IPS-15b (cell line): Measurements from ENCODE around the gene TSPO.

Source experiments
- H3K27me3 ChIP-seq: one replicate; pipeline ENCODE4 v1.6.1; 2013; ENCODE audit warnings: low read length; ENCODE audit not compliant: control insufficient read depth, insufficient read depth
- H3K36me3 ChIP-seq: one replicate; pipeline ENCODE4 v1.6.1; 2013; ENCODE audit warnings: low read length; ENCODE audit not compliant: control insufficient read depth, insufficient read depth
- H3K4me1 ChIP-seq: one replicate; pipeline ENCODE4 v1.6.1; 2013; ENCODE audit warnings: mild to moderate bottlenecking, low read length; ENCODE audit not compliant: control insufficient read depth, insufficient read depth
- H3K4me3 ChIP-seq: one replicate; pipeline ENCODE4 v1.5.1; 2013; ENCODE audit warnings: low read depth, low read length
- H3K9ac ChIP-seq: one replicate; pipeline ENCODE4 v1.6.1; 2013; ENCODE audit warnings: low read depth, mild to moderate bottlenecking, low read length
- H3K9me3 ChIP-seq: one replicate; pipeline ENCODE4 v1.6.1; 2013; ENCODE audit warnings: mild to moderate bottlenecking, low read length; ENCODE audit not compliant: control insufficient read depth, insufficient read depth

TSPO gene

DNA sequence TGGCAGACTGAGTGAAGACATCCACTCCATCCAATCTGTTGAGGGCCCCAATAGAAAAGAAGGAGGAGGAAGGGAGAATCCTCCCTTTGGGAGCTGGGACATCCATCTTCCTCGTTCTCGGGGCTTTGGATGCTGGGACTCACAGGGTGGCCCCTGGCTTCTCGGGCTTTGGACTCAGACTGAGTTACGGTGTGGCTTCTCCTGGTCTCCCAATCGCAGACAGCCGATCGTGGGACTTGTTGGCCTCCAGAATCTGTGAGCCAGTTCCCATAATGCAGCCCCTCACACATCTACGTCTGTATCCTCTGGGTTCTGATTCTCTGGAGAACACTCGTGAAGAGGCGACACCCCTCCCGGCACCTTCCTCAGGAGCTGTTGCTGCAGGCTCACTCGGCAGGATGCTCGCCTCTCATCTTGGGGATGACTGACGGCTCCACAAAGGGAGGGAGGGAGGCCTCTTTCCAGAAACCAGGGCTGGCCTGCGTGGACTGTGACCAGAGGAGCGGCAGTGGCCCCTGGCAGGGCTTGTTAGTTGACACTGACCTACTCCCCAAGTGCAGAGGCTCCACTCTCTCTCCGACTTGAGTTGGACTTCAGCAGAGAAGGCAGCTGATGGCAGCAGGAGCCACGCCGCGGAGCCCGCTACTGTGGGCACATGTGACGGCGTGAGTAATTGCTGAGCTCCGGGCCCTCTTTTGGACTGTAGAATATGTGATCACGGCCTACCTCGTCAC lies 50.3 kb downstream of the TSPO start:
- no peaks in the 10 kb centered on the region for H3K36me3 ChIP-seq
- no peak overlapping the region for H3K4me3 ChIP-seq
- H3K4me1 ChIP-seq: peaks cover 2% of the 10 kb centered on the region
- no peaks in the 10 kb centered on the region for H3K9me3 ChIP-seq
- no peak overlapping the region for H3K9ac ChIP-seq
- H3K27me3 ChIP-seq: no peaks in the 10 kb centered on the region

DNA sequence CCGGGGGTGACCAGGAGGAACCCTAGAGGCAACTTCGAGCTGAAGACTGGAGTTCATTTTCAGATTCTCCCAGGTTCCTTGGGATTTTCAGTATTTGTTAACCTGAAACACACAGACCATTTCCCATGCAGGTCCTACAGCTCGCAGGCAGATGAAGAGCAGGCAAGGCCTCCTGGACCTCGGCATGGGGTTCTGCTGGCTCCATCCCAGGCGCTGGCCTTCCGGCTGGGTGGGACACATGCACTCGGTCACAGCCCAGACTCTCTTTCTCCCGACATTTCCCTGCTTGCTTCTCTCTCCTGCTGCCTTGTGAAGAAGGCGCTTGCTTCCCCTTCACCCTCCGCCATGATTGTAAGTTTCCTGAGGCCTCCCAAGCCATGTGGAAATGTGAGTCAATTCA lies 51.0 kb downstream of the TSPO start:
- Histone ChIP-seq H3K27me3 (no peaks in the 10 kb centered on the region), H3K36me3 (no peaks in the 10 kb centered on the region), H3K4me1 (peaks cover 2% of the 10 kb centered on the region)

DNA sequence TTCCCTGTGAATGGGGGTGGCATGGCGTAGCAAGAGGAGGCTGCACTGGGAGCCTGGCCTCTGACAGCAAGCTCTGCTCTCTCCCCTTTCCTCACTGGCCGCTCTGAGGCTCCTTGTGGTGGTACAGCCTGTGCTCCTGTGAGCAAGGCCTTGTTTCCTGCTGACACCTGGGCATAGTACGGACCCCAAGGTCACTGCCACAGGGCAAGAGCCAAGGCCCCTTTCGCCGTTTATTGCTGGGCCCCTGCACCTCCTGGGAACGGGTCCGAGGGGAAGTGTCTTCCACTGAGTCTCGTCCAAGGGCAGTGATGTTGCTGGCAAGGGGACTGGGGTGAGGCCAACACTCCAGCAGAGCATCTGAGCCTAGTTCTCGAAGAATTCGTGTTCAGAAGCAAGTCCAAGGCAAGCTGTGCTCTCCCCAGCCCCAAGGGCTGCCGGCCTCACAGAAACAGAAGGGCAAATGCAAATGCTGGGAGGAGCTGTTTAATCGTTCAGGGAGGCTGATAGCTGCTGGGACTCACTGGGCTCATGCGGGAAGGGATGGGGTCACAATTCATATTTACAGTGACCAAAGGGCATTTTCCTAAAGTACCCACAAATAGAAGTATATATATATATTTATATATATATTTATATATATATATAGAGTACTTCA lies 51.5 kb downstream of the TSPO start:
- H3K4me1 ChIP-seq: peaks cover 2% of the 10 kb centered on the region
- no peak overlapping the region for H3K9ac ChIP-seq
- no peaks in the 10 kb centered on the region for H3K36me3 ChIP-seq
- H3K27me3 ChIP-seq: no peaks in the 10 kb centered on the region
- no peak overlapping the region for H3K4me3 ChIP-seq
- no peaks in the 10 kb centered on the region for H3K9me3 ChIP-seq

More for the DNA sequence above, 51.0 kb downstream of the TSPO start:
- H3K9ac ChIP-seq: no peak overlapping the region
- H3K9me3 ChIP-seq: no peaks in the 10 kb centered on the region
- H3K4me3 ChIP-seq: no peak overlapping the region

DNA sequence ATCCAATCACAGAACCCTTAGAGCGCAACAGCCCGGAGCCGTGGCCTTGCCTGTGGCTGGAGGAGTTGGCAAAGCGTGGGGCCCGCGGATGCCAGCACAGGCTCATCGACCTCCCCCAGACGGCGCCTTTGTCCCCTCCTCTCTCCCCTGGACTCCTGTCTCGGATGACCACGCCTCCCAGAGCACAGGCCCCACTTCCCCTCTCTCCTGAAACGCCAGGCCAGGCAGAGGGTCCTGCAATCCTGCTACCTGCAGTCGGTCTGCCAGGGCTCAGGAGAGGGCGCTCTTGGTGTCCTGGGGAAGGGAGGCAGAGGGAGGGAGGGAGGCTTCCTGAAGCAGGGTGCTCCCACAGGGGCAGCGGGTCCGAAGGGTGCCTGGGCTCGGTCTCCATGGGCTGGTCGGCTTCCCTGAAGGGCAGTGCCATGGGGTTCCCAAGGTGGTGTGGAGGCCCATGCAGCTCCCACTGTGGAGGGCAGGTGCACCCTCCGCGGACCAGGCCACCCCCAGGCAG lies 52.2 kb downstream of the TSPO start:
- H3K9ac ChIP-seq: no peak overlapping the region
- peaks cover 2% of the 10 kb centered on the region for H3K4me1 ChIP-seq
- no peak overlapping the region for H3K4me3 ChIP-seq
- no peaks in the 10 kb centered on the region for H3K36me3 ChIP-seq
- no peaks in the 10 kb centered on the region for H3K9me3 ChIP-seq
- no peaks in the 10 kb centered on the region for H3K27me3 ChIP-seq

DNA sequence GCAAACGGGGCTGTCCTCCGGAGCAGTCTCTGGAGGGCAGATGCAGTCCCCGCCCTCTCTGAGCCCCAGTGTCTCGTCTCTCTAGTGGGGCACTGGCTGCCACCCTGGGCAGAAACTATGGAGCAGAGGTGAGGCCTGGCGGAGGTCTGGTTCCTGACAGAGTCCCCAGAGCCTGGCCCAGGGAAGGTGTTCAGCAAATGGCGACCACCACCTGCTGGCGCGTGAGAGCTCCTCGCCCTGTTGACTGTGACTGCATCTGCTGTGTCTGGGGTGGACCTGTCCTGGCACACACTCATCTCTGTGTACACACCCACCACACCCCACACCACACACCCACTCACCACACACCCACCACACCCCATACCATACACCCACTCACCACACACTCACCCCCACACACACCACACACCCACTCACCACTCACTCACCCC lies 53.9 kb downstream of the TSPO start:
- Histone ChIP-seq H3K9me3 (no peaks in the 10 kb centered on the region), H3K27me3 (no peaks in the 10 kb centered on the region), H3K4me1 (peaks cover 2% of the 10 kb centered on the region), H3K9ac (no peak overlapping the region), H3K36me3 (no peaks in the 10 kb centered on the region), H3K4me3 (no peak overlapping the region)

DNA sequence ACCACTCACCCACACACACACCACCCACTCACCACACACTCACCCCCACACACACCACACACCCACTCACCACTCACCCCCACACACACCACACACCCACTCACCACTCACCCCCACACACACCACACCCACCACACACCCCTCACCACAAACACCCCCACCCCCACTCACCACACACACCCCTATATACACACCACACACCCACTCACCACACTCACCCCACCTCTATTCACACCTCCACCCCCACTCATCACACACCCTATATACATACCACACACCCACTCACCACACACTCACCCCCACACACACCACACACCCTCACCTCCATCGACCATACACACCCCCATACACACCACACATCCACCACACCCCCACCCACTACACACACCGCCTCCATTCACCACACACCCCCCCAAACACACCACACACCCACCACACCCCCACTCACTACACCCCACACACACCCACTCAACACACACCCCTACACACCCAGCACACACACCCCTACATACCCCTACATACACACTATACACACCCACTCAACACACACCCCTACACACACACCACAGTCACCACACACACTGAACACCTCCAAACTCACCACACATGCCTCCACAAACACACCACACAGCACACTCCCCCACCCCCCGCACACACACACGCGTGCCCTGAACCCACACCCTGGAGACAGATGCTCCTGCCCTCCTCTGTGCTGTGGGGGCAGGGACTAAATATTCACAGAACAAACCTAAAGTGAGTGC lies 54.6 kb downstream of the TSPO start:
- no peaks in the 10 kb centered on the region for H3K27me3 ChIP-seq
- H3K9me3 ChIP-seq: no peaks in the 10 kb centered on the region
- no peaks in the 10 kb centered on the region for H3K36me3 ChIP-seq
- no peak overlapping the region for H3K9ac ChIP-seq
- peaks cover 2% of the 10 kb centered on the region for H3K4me1 ChIP-seq
- no peak overlapping the region for H3K4me3 ChIP-seq

DNA sequence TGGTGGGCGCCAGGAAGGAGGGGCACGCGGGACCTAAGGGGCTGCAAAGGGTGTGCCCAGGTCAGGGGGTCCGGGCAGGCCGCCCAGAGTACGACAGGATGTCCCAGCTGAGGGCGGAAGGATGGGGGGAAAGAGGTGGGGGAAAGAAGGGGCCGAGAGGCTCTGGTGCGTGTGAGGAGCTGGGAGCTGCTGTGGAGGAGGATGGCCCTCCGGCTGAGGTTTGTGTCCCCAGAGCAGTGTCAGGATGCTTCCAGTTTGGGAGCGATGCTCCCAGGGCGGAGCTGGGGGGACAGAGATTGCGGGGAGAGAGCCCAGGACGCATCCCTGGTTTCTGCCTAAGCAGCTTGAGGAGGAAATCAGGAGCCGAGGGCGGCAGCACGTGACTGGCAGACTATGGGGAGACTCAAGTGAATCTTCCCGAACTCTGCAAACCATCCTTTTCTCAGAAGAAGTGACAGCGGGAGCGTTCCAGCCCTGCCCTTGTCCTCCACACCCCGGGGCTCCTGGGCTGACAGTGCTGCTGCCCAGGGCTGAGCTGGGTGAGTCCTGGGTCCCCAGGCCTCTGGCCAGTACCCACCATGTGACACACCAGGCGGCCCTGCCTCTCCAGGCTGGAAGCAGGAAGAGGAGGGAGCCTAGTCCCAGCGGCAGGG lies 55.3 kb downstream of the TSPO start:
- H3K4me3 ChIP-seq: no peak overlapping the region
- H3K36me3 ChIP-seq: no peaks in the 10 kb centered on the region
- H3K4me1 ChIP-seq: peaks cover 2% of the 10 kb centered on the region
- H3K9me3 ChIP-seq: no peaks in the 10 kb centered on the region
- H3K27me3 ChIP-seq: no peaks in the 10 kb centered on the region
- no peak overlapping the region for H3K9ac ChIP-seq

DNA sequence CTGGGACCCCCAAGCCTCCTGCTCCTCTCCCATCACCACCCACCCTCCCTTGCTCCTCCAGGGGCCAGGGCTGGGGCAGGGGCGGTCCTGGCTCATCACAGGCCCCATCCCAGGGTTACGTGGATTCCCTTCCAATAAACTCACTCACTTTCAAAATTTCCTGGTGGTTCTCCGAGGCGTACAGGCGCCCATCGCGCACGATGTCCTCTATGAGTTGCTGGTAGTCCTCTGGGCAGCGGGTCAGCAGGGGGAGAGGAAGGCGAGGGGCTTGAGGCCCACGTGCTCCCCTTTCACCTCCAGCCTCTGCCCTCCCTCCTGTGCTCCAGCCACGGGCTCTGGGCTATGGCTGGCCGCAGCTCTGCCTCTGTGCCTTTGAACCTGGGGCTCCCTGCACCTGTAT lies 56.0 kb downstream of the TSPO start:
- no peaks in the 10 kb centered on the region for H3K9me3 ChIP-seq

DNA sequence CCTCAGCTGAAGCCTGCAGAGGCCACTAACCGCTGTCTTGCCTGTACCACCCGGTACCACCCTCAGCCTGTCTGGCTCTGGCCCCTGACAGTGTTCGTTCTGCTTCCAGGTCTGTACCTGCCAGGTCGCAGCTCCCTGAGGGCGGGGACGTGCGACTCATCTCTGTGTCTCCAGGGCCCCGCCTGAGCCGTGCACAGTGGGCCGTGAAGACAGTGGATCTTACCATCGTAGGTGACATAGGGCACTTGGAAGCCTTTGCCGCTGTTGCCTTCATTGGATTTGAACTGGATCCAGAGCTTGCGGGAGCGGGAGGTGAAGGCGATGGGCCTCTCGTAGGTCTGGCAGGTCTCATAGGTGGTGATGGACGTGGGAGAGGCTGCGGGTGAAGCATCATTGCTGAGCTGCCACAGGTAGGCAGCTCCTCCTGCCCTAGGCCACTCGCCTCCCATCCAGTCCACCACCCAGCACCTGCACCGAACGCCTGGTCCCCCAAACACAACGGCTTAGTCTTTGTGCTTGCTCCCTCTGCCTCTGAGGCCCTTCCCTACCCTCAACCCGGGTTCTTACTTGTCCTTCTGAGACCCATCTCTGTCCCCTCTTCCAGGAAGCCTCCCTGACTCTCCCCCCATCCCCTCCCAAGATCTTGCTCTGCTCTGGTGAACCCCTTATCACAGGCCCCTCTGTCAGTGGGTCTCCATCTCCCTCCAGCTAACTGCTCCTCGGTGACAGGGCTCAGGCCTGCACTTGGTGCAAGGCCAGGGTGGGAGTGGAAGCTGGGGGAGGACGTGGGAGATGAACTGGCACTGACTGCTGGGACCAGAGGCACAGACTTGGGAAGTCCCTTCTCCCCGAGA lies 56.7 kb downstream of the TSPO start:
- Histone ChIP-seq H3K36me3 (no peaks in the 10 kb centered on the region), H3K4me3 (no peak overlapping the region), H3K9ac (no peak overlapping the region), H3K9me3 (no peaks in the 10 kb centered on the region), H3K27me3 (no peaks in the 10 kb centered on the region), H3K4me1 (no peaks in the 10 kb centered on the region)

More for the DNA sequence above, 56.0 kb downstream of the TSPO start:
- Histone ChIP-seq H3K9ac (no peak overlapping the region), H3K4me3 (no peak overlapping the region), H3K4me1 (peaks cover 2% of the 10 kb centered on the region), H3K27me3 (no peaks in the 10 kb centered on the region), H3K36me3 (no peaks in the 10 kb centered on the region)

DNA sequence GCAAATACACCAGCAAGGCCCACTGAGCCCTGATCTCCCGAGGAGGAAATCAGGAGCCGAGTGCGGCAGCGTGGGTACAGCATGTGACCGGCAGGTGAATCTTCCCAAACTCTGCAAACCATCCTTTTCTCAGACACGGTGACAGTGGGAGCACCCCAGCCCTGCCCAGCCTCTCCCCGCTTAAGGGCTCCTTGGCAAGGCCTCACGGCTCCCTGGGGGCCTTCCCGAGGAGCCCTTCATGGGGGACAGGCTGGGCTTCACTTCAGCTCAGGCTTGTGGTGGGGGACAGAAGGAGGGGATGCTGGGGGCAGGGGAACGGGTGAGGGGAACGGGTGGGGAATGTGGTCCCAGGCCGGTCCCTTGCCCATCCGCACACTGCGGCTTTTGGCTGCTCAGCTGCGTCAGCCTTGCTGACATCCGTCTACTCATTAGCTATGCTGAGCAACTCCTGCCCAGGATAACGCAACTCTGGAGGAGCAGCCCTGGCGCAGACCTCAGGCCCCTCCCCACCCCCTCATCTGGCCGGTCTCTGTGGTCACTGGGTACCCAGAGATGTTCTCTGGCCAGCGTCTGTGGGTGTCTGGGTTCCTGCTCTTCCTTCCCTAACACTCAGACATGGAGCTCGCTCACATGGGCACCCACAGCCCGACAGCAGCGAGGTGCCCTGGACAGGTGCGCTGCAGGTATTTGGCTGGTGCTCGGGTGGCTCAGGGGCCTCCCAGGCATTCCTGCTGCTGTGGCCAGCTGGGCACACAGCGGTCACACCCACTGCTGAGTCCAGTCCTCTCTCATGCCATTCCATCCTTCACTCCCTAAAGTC lies 57.6 kb downstream of the TSPO start:
- H3K4me1 ChIP-seq: no peaks in the 10 kb centered on the region
- H3K36me3 ChIP-seq: no peaks in the 10 kb centered on the region
- no peaks in the 10 kb centered on the region for H3K27me3 ChIP-seq
- H3K4me3 ChIP-seq: no peak overlapping the region
- no peaks in the 10 kb centered on the region for H3K9me3 ChIP-seq
- H3K9ac ChIP-seq: no peak overlapping the region
